ENCODE results near the gene AACS. TPM values are rescaled to one million over a fixed set of nuclear protein-coding genes. Genes with fewer than 3 reads are reported as not detected.
A peak's percentile ranks its signal among the peaks of the same experiment; 100 is the strongest.

Gene AACS, protein sequence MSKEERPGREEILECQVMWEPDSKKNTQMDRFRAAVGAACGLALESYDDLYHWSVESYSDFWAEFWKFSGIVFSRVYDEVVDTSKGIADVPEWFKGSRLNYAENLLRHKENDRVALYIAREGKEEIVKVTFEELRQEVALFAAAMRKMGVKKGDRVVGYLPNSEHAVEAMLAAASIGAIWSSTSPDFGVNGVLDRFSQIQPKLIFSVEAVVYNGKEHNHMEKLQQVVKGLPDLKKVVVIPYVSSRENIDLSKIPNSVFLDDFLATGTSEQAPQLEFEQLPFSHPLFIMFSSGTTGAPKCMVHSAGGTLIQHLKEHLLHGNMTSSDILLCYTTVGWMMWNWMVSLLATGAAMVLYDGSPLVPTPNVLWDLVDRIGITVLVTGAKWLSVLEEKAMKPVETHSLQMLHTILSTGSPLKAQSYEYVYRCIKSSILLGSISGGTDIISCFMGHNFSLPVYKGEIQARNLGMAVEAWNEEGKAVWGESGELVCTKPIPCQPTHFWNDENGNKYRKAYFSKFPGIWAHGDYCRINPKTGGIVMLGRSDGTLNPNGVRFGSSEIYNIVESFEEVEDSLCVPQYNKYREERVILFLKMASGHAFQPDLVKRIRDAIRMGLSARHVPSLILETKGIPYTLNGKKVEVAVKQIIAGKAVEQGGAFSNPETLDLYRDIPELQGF
- total RNA-seq: 31.3 TPM
- long read RNA-seq, transcript AACS-201 (18 exons, 3,316 nt): major isoform, 39 of 68 reads
- long read RNA-seq, partial matches to known transcripts: 11 of 68 reads
- long read RNA-seq, other reads (novel, unspliced or antisense): 18 of 68 reads

DNA sequence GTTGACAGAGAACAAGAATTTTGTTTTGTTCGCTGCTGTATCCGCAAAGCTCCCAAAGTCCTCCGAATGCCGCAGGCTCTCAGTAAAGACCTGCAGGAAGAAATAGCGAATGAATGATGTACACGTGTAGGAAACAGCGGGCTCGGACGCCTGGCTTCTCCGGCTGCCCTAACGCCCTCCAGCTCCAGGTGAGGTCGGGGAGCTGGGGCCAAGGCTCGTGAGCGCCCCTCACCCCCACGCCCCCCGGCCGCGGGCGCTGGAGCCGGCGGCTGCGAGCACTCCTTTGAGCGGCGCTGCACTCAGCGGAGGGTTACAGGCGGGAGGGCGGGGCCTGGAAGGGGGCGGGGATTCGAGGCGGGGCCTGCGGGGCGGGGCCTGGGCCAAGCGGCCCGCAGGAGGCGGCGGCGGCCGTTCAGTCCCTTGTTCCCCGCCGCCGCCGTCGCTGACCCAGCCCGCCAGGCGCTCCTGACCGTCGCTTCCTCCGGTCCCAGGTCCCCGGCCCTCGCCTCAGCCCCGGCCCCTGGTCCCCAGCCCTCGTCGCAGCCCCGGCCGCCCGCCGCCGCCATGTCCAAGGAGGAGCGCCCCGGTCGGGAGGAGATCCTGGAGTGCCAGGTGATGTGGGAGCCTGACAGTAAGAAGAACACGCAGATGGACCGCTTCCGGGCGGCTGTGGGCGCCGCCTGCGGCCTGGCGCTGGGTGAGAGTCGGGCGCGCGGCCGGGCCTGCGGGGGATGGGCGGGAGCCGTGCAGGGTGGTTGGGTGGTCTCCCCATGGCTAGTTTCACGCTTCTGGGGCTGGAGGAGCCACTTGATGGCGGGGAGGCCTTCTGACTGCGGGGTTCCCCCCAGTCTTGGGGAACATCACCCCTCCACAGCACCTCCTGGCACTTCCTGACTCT lies at the start of gene AACS:
Gene AACS (plus strand): TSS at position 415 of the 898 bp plus-strand sequence. CDS start 150 bp downstream, at position 565.
- Histone ChIP-seq H3K27me3 (no peaks in the 10 kb centered on the region), H3K4me3 (peak within 1 kb of the TSS; percentile 81), H3K27ac (peak within 1 kb of the TSS; percentile 26), H3K36me3 (no peaks in the 10 kb centered on the region), H3K9me3 (no peaks in the 10 kb centered on the region), H3K4me1 (peaks cover 11% of the 10 kb centered on the region)
- ATAC-seq (peak; percentile 98), DNase-seq (peak; percentile 91)
- TF ChIP-seq, protein P1, sequence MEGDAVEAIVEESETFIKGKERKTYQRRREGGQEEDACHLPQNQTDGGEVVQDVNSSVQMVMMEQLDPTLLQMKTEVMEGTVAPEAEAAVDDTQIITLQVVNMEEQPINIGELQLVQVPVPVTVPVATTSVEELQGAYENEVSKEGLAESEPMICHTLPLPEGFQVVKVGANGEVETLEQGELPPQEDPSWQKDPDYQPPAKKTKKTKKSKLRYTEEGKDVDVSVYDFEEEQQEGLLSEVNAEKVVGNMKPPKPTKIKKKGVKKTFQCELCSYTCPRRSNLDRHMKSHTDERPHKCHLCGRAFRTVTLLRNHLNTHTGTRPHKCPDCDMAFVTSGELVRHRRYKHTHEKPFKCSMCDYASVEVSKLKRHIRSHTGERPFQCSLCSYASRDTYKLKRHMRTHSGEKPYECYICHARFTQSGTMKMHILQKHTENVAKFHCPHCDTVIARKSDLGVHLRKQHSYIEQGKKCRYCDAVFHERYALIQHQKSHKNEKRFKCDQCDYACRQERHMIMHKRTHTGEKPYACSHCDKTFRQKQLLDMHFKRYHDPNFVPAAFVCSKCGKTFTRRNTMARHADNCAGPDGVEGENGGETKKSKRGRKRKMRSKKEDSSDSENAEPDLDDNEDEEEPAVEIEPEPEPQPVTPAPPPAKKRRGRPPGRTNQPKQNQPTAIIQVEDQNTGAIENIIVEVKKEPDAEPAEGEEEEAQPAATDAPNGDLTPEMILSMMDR (IDR thresholded peaks at IDR 0.05): no peak
- intact Hi-C loops (cut with DNase I): no loop called here

DNA sequence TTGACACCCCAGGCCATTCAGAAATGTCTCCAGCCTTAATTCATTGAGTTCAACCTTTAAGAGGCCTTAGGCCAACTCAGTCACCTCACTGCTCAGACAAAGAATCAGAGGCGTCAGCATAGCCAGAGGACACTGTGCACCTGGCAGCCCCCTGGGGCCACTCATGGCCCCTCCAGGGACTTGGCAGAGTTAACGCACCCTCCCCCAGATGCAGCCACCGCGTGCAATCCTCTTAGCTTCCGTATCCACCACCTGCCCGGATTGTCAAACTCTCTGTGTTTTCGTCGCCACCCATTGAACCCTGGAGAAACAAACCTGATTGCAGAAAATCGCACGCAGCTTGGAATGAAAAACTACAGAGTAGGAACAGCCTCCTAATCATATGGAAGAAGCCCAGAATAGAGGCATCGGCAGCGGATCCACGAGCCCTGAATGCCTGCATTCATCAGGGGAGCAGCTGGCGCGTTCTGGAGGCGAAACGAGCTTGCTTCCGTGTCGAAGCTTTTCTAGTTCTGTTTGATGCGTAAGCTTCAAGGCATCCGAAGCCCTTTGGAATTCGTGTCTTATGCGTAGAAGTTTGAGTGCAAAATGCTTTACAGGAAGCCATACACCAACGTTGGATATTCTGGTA lies 49.4 kb upstream of the AACS start:
- no peak for DNase-seq
- intact Hi-C loops (cut with DNase I): no loop called here

DNA sequence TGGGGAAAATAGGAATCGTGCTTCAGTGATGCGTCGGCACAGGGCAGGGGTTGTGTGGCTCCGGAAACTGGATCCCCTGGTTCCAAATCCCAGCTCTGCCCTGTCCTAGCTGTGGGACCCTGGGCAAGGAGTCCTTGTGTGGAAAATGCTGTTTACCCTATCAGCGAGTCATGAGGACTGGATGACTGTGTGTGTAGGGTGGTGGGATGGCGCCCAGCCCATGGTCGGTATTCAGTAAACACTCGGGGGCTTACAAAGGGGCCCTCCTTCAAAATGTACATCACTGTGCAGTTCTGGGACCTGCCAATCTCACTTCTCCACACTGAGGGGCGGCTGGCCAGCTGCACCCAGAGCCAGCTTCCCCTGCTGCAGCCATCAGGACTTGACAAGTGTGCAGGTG lies 47.4 kb upstream of the AACS start:
- intact Hi-C loops (cut with DNase I): no loop called here
- ATAC-seq: no peak
- H3K9me3 ChIP-seq: no peaks in the 10 kb centered on the region

More for the DNA sequence above, 49.4 kb upstream of the AACS start:
- Histone ChIP-seq H3K9me3 (no peaks in the 10 kb centered on the region), H3K27me3 (no peaks in the 10 kb centered on the region), H3K27ac (no peak overlapping the region), H3K4me1 (no peaks in the 10 kb centered on the region), H3K36me3 (no peaks in the 10 kb centered on the region), H3K4me3 (no peak overlapping the region)
- TF ChIP-seq, protein P1 (IDR thresholded peaks at IDR 0.05): no peak
- ATAC-seq: no peak

DNA sequence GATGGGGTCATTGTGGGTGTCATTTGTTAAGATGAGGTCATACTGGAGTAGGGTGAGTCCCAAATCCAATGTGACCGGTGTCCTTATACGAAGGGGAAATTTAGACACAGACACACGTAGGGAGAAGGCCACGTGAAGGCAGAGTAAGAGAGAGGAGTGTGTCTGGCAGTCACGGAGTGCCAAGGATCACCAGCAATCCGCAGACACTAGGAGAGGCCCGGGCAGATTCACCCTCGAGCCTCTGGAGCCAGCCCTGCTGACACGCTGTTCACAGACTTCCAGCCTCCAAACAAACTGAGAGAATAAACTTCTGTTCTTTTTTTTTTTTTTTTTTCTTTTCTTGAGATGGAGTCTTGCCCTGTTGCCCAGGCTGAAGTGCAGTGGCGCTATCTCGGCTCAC lies 46.9 kb upstream of the AACS start:
- no peak for DNase-seq
- TF ChIP-seq, protein P1 (IDR thresholded peaks at IDR 0.05): no peak
- no peak overlapping the region for H3K27ac ChIP-seq
- intact Hi-C loops (cut with DNase I): no loop called here
- no peaks in the 10 kb centered on the region for H3K9me3 ChIP-seq
- no peaks in the 10 kb centered on the region for H3K27me3 ChIP-seq
- no peaks in the 10 kb centered on the region for H3K36me3 ChIP-seq
- no peak for ATAC-seq
- no peaks in the 10 kb centered on the region for H3K4me1 ChIP-seq
- no peak overlapping the region for H3K4me3 ChIP-seq

More for the DNA sequence above, 47.4 kb upstream of the AACS start:
- Histone ChIP-seq H3K27me3 (no peaks in the 10 kb centered on the region), H3K36me3 (no peaks in the 10 kb centered on the region), H3K4me1 (no peaks in the 10 kb centered on the region), H3K4me3 (no peak overlapping the region), H3K27ac (no peak overlapping the region)
- TF ChIP-seq, protein P1 (IDR thresholded peaks at IDR 0.05): no peak
- DNase-seq: no peak

DNA sequence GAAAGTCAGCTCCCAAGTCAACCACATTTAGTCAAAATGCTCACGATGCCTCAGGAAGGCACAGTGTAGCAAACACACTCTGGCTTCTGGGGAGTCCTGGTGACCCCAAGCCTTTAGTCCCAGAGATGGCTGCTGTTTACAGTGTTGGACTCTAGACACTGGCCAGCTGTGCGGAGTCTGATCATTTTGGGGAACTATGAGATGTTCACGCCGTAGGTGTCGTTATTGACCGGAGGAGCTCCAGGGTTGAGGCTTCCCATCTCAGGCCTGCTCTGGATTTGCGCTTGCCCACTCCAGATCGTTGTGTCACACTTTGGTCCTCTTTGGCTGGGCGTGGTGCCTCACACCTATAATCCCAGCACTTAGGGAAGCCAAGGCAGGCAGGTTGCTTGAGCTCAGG lies 44.1 kb upstream of the AACS start:
- H3K4me3 ChIP-seq: no peak overlapping the region
- H3K36me3 ChIP-seq: no peaks in the 10 kb centered on the region
- H3K9me3 ChIP-seq: no peaks in the 10 kb centered on the region
- intact Hi-C loops (cut with DNase I): no loop called here
- no peak for DNase-seq
- no peak overlapping the region for H3K27ac ChIP-seq
- no peaks in the 10 kb centered on the region for H3K27me3 ChIP-seq
- ATAC-seq: no peak
- no peaks in the 10 kb centered on the region for H3K4me1 ChIP-seq
- TF ChIP-seq, protein P1 (IDR thresholded peaks at IDR 0.05): no peak
